Gastrocnemius medialis (tissue), 4 donors: ENCODE results near the gene ANAPC16.

Experiments used
- CTCF ChIP-seq, 5 experiments: fragments of 450-650 bp in 3 of 5; fragments of 200-600 bp in 2 of 5; sonication (generic) in 2 of 5; IDR thresholded peaks in 4 of 5; conservative IDR thresholded peaks in 1 of 5; 1 replicate in 4 of 5; 2 replicates in 1 of 5; pipeline ENCODE4 v1.5.1; 2016 to 2019; ENCODE audit warnings: antibody characterized with exemption in 5 of 5, mild to moderate bottlenecking in 3 of 5, moderate library complexity in 3 of 5
- POLR2A ChIP-seq, 2 donors: fragments of 450-650 bp; IDR thresholded peaks; one replicate each; pipeline ENCODE4 v1.6.1; 2017; ENCODE audit warnings: antibody characterized with exemption in 2 of 2, mild to moderate bottlenecking in 2 of 2, moderate library complexity in 2 of 2

- TF ChIP-seq CTCF (IDR thresholded peaks at IDR 0.05 in 4 of 5, conservative IDR thresholded peaks at IDR 0.05 in 1 of 5), result no peak
- TF ChIP-seq POLR2A (IDR thresholded peaks at IDR 0.05), result no peak
Measured at GRCh38 chr10:72240371-72240770, 24.6 kb downstream of the ANAPC16 start.
